ENCODE measurements around the gene CRKL.

- no peak for TF ChIP-seq RAD21 (IDR thresholded peaks at IDR 0.05; ENCODE audit: low read length)
- no peak for TF ChIP-seq POLR2A (IDR thresholded peaks at IDR 0.05; ENCODE audit: low read depth, low read length)
- no peak for TF ChIP-seq CTCF (conservative IDR thresholded peaks at IDR 0.05; ENCODE audit: low read depth, low read length)
- TF ChIP-seq BHLHE40 (IDR thresholded peaks at IDR 0.05; ENCODE audit: low read depth, low read length): no peak
- no peak for TF ChIP-seq MXI1 (IDR thresholded peaks at IDR 0.05; ENCODE audit: borderline replicate concordance, low read depth, low read length)
- TF ChIP-seq RFX5 (IDR thresholded peaks at IDR 0.05; ENCODE audit: low read depth, low read length): no peak
- TF ChIP-seq USF2 (IDR thresholded peaks at IDR 0.05; ENCODE audit: low read depth, low read length): no peak
Observed at GRCh38 chr22:20944042-20944441, 26.8 kb downstream of the CRKL start.

Measured in IMR-90 (cell line).